Embryonic facial prominence (tissue), 1 donor: ENCODE measurements around the gene TOP1.

ENCODE experiments used
- DNase-seq: peaks from one replicate; pipeline ENCODE4 v3.0.0-alpha.2; 2016; ENCODE audit errors: extremely low spot score

The TOP1 gene

GRCh38 chr20:41167481-41168253 is 139.0 kb downstream of the TOP1 start:
- DNase-seq, result no peak

GRCh38 chr20:41168281-41169161 is 139.9 kb downstream of the TOP1 start:
- no peak for DNase-seq

GRCh38 chr20:41169162-41169690 is 140.6 kb downstream of the TOP1 start:
- no peak for DNase-seq

GRCh38 chr20:41169791-41170351 is 141.2 kb downstream of the TOP1 start:
- no peak for DNase-seq

DNA sequence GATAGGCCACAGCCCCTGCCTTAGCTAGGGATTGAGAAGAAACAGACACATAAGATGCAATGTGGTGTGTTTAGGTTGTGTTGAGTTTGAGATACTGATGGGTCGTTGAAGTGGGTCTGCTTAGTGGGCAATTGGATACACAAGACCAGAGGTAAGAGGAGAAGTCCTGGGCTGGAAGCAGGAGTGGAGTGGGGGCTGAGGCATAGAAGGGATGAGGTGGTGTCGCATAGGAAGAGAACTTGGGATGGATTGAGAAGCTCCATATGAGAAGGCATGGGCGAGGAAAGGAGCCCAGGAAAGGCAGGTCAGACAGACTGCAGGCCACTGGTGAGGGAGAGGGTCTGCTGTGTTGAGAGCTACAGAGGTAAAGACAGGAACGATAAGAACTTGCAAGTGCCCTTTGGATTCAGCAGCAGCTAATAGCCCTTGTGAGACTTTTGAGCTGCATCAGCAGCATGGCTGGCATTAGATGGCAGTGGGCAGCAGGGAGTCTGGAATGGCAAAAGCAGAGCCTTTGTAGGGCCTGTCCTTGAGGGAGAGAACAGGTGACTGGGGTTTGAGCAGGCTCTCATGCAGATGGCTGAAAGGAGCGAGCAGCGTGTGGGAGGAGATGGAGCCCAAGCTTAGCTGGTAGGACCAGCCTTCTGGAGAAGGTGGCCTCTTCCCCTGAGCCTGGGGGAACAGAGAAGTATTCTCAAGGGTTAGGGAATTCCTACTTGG is 141.9 kb downstream of the TOP1 start:
- no peak for DNase-seq

DNA sequence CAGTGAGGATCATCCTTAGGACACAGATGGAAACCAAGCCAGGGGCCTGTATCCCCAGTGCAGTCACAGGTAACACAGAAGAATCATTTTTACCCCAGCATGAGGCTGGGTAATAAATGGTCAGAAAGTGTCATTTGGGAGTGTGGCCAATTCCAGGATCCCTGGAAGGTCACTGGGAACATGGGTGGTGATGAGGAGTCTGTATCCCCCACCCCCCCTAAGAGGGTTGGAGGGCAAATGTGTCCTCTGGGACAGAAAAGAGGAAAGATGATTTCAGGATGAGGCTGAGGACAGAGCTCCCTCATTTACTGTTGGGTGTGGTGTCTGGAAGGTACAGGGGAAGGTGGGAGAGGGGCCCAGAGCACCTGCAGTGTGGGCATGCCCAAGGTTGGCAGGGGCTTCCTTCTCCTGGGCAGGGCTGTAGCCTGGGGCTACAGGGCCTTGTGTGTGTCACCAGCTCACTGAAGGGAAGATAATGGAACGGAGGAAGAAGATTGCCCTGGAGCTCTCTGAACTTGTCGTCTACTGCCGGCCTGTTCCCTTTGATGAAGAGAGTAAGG is 143.2 kb downstream of the TOP1 start:
- DNase-seq, result no peak

- DNase-seq, result no peak
These were observed 143.9 kb downstream of the TOP1 start for GRCh38 chr20:41172296-41173140.

GRCh38 chr20:41173161-41173721 is 144.6 kb downstream of the TOP1 start:
- no peak for DNase-seq

DNA sequence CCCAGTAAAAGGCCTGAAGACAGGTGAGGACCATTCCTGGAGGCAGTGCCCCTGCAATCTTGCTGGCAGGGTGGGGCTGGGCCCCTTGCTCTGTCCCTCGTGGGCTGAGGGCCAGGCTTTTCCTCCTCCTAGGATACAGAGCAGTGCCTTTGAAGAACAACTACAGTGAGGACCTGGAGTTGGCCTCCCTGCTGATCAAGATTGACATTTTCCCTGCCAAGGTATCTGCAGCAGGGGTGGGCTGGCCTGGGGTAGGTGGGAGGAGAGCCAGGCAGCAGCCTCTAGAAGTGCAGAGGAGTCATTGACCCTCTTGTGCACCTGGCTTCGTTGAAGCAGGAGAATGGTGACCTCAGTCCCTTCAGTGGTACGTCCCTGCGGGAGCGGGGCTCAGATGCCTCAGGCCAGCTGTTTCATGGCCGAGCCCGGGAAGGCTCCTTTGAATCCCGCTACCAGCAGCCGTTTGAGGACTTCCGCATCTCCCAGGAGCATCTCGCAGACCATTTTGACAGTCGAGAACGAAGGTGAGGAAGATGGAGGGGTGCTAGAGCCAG is 145.2 kb downstream of the TOP1 start:
- no peak for DNase-seq
